ENCODE results near the gene FBXL5. TPM values are rescaled to one million over a fixed set of nuclear protein-coding genes. Genes with fewer than 3 reads are reported as not detected.

Gene FBXL5, protein sequence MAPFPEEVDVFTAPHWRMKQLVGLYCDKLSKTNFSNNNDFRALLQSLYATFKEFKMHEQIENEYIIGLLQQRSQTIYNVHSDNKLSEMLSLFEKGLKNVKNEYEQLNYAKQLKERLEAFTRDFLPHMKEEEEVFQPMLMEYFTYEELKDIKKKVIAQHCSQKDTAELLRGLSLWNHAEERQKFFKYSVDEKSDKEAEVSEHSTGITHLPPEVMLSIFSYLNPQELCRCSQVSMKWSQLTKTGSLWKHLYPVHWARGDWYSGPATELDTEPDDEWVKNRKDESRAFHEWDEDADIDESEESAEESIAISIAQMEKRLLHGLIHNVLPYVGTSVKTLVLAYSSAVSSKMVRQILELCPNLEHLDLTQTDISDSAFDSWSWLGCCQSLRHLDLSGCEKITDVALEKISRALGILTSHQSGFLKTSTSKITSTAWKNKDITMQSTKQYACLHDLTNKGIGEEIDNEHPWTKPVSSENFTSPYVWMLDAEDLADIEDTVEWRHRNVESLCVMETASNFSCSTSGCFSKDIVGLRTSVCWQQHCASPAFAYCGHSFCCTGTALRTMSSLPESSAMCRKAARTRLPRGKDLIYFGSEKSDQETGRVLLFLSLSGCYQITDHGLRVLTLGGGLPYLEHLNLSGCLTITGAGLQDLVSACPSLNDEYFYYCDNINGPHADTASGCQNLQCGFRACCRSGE
- 40.7 and 41.6 TPM in 2 replicates for total RNA-seq (2014; rRNA removed; shearing (Covaris generic))
- 22.0 and 25.5 TPM in 2 replicates for polyA plus RNA-seq (2014; cell fraction: nucleus; rRNA removed)

DNA sequence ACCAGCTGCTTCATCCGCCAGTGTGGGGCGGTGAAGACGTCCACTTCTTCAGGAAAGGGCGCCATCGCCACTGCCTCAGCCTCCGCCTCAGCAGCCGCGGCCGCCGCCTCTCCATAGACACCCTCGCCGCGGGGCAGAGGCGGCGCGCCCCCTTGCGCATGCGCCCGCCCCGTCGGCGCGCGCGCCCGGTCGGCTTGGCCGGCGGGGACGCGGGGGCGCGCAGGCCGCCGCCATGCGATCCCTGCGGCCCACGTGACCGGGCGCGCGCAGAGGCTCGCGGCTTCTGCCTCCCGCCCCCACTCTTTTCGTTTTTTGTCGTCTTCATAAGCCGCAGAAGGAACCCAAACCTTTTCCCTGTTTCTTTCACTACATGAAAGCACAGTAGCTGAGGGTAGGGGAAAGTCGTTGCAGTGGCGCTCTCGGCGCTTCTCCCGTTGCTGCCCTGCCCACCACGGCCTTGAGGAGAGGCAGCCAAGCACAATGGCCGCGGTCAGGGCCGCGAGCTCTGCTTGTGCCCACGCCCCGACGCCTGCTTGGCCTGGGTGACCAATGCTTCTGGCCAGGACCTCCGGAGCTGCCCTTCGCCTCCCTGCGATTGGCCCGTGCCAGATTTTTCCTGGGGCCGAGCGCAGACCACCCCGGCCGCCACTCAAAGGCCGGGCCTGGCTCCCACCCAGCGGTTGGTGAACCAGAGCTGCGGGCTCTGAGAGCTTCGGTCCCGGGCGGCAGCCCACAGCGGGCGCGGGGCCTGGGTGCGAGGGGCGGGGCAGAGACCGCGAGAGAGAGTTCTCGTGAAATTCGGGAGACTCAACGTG lies at the start of gene FBXL5:
TSS of gene FBXL5 (minus strand) at position 135 of the 815 bp plus-strand sequence. CDS start at position 65, 70 bp downstream.
- peak; percentile 76 for DNase-seq (ENCODE audit: extremely low read depth, low read depth)

DNA sequence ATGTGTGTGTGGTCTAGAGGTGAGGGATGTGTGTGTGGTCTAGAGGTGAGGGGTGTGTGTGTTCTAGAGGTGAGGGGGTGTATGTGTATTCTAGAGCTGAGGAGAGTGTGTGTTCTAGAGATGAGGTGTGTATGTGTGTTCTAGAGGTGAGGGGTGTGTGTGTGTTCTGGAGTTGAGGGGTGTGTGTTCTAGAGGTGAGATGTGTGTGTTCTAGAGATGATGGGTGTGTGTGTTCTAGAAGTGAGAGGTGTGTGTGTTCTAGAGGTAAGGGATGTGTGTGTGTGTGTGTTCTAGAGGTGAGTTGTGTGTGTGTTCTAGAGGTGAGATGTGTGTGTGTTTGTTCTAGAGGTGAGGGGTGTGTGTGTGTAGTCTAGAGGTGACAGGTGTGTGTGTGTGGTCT lies 49.0 kb upstream of the FBXL5 start:
- DNase-seq (ENCODE audit: extremely low read depth, low read depth): no peak

DNA sequence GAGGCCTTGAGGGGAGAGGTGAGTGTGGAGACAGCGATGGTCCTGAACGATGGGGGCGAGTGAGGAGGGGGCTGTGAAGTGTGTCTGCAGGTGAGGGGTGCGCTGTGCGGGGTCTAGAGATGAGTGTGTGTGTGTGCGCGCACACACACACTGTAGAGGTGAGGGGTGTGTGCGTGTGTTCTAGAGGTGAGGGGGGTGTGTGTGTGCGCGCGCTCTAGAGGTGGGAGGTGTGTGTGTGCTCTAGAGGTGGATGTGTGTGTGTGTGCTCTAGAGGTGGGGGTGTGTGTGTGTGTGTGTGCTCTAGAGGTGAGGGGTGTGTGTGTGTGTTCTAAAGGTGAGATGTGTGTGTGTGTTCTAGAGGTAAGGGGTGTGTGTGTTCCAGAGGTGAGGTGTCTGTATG lies 48.3 kb upstream of the FBXL5 start:
- no peak for DNase-seq (ENCODE audit: extremely low read depth, low read depth)

DNA sequence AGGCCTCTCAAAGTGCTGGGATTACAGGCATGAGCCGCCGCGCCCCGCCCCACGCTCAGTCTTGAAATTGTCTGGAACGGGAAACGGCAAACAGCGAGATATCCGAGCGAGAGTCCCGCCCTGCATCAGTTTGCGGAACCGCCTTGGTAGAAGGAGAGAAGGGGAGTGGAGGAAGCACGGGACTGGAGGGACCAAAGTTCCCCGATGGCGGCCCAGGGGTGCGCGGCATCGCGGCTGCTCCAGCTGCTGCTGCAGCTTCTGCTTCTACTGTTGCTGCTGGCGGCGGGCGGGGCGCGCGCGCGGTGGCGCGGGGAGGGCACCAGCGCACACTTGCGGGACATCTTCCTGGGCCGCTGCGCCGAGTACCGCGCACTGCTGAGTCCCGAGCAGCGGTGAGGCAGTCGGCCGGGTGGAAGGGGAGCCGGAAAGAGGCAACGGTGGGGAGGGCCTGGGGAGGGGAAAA lies 47.8 kb upstream of the FBXL5 start, which contains the start of gene BST1:
TSS of gene BST1 (plus strand) at position 125 of the 463 bp plus-strand sequence. CDS start at position 205, 80 bp downstream.
- no peak for DNase-seq (ENCODE audit: extremely low read depth, low read depth)

DNA sequence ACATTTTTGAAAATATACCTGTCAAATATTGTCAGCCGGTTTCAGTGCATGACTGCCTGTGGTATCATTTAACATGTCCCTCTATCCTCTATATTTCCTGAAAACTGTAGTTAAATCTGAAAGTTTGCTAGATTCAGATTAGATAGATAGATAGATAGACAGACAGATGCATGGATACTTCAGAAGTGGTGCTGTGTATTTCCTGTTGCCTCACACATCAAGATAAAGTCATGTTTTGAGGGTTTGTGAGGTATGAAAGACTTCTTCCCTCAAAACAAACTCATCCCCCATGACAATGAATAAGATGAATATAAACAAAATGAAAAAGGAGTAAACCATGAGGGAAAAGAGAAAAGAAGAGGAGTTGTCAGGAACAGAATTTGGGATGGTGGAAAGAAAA lies 41.7 kb upstream of the FBXL5 start:
- DNase-seq (ENCODE audit: extremely low read depth, low read depth): no peak

DNA sequence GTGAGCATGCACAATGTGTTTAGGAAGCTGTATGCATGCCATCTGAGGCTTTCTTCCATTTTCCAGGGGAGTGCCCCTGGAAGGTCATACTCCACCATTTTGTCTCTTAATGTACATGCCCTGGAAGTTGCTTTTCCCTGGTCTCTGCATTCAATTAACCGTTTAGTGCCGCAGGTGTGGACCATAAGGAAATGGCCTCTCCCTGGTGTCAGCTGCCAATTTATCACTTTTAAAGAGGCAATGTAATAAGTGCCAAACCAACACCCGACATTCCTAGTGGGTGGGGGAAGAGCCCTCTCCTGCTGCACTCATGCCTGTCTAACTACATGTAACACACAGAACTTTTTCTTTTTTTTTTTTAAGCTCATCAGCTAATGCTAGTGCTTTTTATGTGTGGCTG lies 40.6 kb upstream of the FBXL5 start:
- DNase-seq (ENCODE audit: extremely low read depth, low read depth): no peak

DNA sequence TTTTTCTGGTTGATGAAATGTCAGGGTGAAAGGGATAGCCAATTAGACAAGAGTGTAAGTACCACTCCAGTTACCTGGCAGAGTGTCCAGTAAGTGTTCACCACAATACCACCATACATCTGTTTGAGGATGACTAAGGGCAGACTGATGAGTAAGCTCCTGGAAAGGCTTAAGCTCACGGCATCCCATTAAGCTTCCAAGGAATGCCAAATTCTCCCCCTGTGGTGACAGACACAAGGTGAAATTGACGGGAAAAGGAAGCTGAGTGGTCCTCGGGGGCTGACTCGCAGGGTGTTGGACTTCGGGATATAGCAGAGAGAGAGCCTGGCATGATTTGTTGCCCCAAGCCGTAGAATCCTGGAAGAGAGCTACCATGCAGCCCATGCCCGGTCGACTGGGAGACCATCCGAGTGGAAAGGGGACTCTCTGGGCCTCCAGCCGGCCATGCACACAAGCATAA lies 40.1 kb upstream of the FBXL5 start:
- no peak for DNase-seq (ENCODE audit: extremely low read depth, low read depth)

DNA sequence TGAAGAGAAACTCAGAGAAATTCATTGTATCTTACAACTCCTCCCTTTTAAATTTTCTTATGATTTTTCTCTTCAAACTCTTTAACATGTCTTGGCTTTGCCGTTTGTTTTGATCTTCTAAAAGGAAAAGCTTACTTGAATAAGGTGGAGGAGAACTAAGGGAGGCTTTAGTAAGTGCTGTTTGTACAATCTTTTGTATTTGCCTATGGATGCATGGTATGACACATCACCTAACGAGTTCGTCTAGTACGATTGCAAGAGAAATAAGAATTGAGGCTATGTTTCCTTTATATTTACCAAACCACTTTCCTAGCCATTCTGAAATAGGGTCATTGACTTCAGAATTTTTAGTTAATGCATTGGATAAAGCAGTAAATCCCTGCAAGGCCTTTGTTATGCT lies 39.3 kb upstream of the FBXL5 start:
- DNase-seq (ENCODE audit: extremely low read depth, low read depth): no peak

DNA sequence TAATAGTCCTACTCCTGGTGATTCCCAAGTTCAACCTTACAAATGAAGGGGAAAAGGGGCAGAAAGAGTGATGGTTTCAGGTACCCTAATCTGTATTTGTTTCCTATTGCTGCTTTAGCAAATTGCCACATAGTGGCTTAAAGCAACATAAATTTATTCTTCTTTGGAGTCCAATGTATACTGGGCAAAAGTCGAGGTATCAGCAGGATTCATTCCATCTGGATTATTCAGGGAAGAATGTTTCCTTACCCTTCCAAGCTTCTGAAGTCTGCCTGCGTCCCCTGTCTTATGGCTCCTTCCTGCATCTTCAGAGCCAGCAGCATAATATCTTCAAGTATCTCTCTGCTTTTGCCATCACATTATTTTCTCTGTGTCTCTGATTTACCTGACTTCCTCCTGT lies 37.4 kb upstream of the FBXL5 start:
- no peak for DNase-seq (ENCODE audit: extremely low read depth, low read depth)

DNA sequence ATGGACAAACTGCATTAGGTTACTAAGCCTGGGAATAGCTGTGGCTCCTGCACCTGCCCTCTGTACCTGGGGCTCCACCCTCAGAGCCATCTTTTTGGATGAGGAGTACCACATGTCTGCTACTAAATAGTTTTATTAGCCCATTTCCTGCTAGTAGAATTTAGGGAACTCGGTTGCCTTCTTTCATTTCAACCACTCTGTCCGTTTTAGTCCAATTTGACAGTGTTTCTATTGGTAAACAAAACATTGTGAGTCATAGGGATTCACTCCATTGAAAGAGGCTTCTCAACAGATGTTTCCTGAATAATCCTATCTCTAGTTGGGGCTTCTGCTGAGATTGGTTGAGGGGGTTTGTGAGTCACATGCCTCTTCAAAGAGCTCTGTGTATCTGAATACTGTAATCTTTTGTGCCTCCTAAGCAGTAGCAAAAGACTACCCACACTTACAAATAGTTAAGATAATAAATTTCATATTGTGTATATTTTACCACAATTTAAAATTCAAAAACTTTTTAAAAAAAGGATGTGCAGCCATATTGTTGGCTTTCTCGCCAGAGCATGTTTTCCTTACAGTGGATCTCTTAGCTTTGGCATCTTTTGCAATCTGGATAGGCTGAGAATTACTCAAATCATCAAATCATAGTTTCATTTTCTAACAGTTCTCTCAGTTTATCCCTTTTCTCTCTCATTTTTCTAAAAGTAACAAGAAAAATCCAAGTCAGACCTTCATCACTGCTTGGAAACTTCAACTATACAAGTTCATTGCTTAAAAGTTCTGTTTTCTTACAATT lies 36.4 kb upstream of the FBXL5 start:
- DNase-seq (ENCODE audit: extremely low read depth, low read depth): peak; percentile 52

DNA sequence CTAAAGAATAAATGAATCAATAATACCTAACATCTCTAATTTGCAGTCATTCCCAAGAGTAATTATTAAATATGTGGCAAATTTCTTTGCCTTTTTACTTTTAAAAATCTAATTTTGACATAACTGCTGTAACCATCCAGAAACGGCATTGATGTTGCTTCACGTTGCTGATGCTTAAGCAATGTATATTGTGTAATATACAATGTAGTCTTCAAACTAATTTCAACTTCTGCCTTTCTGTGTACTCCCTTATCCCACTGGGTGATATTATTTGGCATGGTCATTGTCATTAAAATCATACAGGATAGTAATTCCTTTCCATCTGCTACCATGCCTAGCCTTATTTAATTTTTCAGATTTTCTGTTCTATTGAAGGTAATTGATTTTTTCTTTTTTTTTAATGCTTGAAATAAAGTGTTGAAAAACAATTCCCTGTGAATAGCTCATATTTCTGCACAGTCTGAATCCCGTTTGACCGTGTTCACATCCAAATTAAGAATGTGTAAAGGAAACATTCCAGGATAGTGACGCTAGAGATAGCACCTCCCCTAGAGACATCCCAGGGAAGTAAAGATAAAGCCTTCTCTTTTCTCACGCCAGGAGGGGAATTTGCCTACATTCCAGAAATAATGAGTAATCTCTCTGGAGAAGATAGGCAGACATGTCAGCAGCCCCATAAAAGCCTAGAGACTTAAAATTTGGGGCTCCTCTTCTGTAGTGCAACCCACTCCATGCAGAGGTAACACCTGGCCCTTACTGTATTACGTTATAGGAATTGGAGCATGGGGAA lies 35.1 kb upstream of the FBXL5 start:
- peak; percentile 90 for DNase-seq (ENCODE audit: extremely low read depth, low read depth)

DNA sequence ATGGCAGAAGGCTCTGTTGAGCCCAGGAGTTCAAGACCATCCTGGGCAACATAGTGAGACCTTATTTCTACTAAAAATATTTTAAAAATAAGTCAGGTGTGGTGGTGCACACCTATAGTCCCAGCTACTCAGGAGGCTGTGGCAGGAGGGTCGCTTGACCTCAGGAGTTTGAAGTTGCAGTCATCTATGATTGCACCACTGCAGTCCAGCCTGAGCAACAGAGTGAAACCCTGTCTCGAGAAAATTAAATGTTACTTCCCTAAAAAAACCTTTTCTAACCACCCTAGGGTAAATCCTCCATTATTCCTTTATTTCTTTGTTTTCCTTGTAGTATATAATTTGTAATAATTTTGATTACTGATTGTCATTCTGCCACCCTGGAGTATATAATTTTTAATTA lies 34.4 kb upstream of the FBXL5 start:
- DNase-seq (ENCODE audit: extremely low read depth, low read depth): no peak

DNA sequence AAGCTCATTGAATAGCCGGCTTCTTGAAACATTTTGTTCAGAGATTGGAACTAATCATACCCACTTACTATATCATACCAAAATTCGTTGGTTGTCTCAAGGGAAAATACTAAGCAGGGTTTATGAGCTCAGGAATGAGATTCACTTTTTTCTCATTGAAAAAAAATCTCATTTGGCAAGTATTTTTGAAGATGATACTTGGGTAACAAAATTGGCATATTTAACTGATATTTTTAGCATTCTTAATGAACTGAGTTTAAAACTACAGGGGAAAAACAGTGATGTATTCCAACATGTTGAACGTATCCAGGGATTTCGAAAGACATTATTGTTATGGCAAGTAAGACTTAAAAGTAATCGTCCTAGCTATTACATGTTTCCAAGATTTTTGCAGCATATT lies 32.9 kb upstream of the FBXL5 start:
- no peak for DNase-seq (ENCODE audit: extremely low read depth, low read depth)

DNA sequence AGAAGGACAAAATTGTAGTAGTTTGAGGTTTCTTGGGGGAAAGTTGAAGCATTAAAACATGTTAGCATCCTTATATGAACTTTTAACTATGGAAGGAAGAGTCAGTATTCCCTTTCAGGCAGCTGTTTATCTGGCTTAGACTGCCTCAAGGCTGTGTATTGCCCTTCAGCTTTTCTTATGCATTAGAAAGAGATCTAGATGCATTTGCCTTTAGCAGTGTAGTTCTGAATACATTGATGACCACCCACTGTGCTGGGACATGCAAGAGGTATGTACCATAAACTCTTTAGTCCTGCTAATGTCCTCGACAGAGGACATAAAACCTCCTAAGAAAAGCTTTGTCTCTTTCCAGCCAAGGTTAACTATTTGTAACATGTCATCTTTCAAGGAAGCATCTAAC lies 29.3 kb upstream of the FBXL5 start:
- DNase-seq (ENCODE audit: extremely low read depth, low read depth): no peak

DNA sequence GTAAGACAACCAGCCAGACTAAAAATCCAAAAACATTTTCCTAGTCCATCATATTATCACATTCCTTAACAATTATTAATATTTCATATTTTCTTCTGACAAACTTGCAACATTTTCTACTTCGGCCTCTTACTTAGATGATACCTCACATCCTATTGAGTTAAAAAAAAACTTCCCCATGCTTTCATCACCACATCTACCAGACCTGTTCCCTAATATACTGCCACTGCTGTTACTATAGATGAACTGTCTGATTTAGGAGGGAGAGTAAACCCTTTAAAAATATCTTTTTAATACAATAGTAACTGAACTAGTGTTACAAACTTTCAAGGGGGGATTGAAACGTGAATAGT lies 28.0 kb upstream of the FBXL5 start:
- no peak for DNase-seq (ENCODE audit: extremely low read depth, low read depth)

DNA sequence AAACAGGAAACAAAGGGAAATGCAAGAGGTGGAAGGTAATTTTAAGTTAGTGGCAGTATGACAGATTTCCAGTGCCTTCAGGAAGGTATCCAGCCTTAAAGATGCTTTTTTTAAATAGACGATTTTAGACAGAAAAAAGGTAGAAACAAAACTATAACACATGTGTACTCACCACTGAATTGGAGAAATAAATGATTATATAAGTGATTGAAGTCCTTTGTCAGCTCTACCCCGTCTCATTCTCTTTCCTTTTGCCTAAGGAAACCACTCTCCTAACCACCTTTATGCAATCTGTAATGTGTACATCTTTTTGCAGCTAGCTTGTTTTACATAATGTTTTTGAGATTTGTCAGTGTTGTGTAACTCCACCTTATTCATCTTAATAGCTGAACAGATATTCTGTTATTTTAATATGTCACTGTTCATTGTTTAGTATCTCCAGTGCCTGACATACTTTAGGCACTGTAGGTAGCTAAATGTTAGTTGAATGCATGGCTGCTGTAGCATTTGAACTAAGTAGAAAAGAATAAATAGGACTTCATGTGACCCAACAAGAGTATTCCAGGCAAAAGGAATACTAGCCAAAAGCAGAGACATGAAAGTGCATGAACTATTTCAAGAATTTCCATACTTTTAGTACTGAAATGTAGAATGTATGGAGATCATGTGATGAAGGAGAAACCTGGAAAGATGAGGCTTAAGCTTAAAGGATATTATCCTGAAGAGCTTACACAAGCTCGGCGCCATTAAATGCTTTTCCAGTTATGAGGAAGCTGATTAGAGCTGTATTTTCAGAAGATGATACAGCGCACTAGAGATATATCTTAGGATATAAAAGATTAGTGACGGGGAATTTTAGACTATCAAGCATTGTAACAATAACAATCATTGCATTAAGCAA lies 27.3 kb upstream of the FBXL5 start:
- DNase-seq (ENCODE audit: extremely low read depth, low read depth): no peak

DNA sequence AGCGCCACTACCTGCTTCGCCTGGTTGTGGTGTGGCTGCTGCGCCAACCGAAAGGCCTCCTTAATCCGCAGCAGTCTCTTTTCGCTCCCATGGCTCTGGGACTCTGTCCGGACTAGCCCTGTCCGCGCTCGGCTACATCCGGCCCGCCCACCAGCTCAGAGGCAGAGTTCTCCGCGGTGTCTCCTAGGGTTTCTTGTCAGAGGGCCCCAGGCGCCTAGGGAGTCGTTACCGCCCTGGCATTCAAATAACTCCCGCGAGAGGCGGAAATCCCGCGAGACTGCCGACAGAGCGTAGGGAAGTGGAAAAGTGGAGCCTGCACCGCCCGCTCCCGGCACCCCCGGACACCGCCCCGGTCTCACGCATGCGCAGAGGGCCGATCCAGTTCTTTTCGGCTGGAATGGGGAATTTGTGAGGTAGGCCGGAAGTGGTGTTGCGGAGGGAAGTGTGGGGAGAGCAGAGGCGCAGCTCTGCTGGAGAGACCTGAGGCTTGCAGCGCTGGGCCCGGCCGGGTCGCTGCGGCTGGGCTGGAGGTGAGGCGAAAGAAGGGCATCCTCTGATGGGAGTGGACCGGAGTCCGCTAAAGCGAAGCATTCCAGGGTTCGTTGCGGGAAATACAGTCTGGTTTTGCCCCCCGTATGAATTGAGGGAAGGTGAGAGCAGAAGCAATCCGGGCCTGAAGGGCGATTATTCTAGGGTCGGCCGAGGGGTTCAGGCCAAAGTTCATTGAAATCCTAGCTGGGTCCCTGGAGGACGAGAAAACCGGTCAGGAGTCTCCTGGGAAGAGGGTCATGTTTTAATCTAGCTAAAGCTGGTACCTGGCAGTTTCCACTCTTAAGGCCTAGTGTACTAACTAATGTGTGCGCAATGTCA lies 26.4 kb upstream of the FBXL5 start, which contains the start of gene FAM200B:
TSS of gene FAM200B (plus strand) at position 456 of the 870 bp plus-strand sequence. CDS start 5,151 bp downstream, outside the sequence.
- peak; percentile 99 for DNase-seq (ENCODE audit: extremely low read depth, low read depth)

All from NCI-H460 (cell line).